IMR-90 (cell line): Measurements from ENCODE around the gene SEBOX.

Experiments
- BHLHE40 ChIP-seq: fragments of 150-350 bp; IDR thresholded peaks from 2 replicates; pipeline ENCODE4 v1.6.1; 2016; ENCODE audit warnings: mild to moderate bottlenecking, low read depth, low read length
- FOS ChIP-seq: fragments of 150-350 bp; IDR thresholded peaks from 2 replicates; pipeline ENCODE4 v1.6.1; 2016; ENCODE audit warnings: low read depth, low read length
- MAFK ChIP-seq: IDR thresholded peaks from 2 replicates; pipeline ENCODE4 v1.6.1; 2012; ENCODE audit warnings: low read depth, low read length, improper control_type of control experiment
- NFE2L2 ChIP-seq: fragments of 150-350 bp; IDR thresholded peaks from 2 replicates; pipeline ENCODE4 v1.6.1; 2016; ENCODE audit warnings: low read depth, mild to moderate bottlenecking, low read length
- POLR2A ChIP-seq: IDR thresholded peaks from 2 replicates; pipeline ENCODE4 v1.6.1; 2012; ENCODE audit warnings: mild to moderate bottlenecking, low read depth, low read length
- RAD21 ChIP-seq: IDR thresholded peaks from 2 replicates; pipeline ENCODE4 v1.6.1; 2012; ENCODE audit warnings: low read length, improper control_type of control experiment
- RFX5 ChIP-seq: IDR thresholded peaks from 2 replicates; pipeline ENCODE4 v1.8.0; 2012; ENCODE audit warnings: low read depth, mild to moderate bottlenecking, low read length, moderate library complexity
- SMC3 ChIP-seq: fragments of 150-350 bp; IDR thresholded peaks from 2 replicates; pipeline ENCODE4 v1.6.1; 2016; ENCODE audit warnings: low read depth, mild to moderate bottlenecking, antibody characterized with exemption, low read length, moderate library complexity
- TF ChIP-seq, protein P1 (sequence below): conservative IDR thresholded peaks from 2 replicates; pipeline ENCODE4 v1.5.1; 2012; ENCODE audit warnings: mild to moderate bottlenecking, low read depth, low read length, improper control_type of control experiment
- TF ChIP-seq, protein P2 (sequence below): fragments of 150-350 bp; IDR thresholded peaks from 2 replicates; pipeline ENCODE4 v1.6.1; 2016; ENCODE audit warnings: low read depth, mild to moderate bottlenecking, low read length, moderate library complexity, borderline replicate concordance

DNA sequence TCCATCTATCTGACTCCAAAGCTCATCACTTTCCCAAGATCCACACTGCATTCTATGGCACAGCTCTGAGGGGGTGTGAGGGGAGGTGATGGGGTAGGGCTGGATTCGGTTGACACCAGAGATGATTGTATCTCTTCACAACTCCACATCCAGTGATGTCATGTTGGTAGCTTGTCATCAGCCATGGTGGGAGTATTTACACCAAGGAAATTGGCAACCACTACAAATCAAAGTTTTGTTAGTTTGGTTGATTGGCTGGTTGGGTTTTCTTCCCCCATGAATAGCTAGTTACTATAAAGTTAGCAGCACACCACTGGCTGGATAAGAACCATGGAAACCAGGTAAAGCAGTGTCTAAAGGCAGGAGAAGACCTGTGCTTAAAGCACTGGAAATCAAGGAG is 26.0 kb upstream of the SEBOX start:
- TF ChIP-seq RAD21 (no peak), POLR2A (no peak), BHLHE40 (no peak), NFE2L2 (no peak), RFX5 (no peak), FOS (no peak), SMC3 (no peak), MAFK (no peak)
- TF ChIP-seq, protein P1, sequence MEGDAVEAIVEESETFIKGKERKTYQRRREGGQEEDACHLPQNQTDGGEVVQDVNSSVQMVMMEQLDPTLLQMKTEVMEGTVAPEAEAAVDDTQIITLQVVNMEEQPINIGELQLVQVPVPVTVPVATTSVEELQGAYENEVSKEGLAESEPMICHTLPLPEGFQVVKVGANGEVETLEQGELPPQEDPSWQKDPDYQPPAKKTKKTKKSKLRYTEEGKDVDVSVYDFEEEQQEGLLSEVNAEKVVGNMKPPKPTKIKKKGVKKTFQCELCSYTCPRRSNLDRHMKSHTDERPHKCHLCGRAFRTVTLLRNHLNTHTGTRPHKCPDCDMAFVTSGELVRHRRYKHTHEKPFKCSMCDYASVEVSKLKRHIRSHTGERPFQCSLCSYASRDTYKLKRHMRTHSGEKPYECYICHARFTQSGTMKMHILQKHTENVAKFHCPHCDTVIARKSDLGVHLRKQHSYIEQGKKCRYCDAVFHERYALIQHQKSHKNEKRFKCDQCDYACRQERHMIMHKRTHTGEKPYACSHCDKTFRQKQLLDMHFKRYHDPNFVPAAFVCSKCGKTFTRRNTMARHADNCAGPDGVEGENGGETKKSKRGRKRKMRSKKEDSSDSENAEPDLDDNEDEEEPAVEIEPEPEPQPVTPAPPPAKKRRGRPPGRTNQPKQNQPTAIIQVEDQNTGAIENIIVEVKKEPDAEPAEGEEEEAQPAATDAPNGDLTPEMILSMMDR: no peak
- TF ChIP-seq, protein P2, sequence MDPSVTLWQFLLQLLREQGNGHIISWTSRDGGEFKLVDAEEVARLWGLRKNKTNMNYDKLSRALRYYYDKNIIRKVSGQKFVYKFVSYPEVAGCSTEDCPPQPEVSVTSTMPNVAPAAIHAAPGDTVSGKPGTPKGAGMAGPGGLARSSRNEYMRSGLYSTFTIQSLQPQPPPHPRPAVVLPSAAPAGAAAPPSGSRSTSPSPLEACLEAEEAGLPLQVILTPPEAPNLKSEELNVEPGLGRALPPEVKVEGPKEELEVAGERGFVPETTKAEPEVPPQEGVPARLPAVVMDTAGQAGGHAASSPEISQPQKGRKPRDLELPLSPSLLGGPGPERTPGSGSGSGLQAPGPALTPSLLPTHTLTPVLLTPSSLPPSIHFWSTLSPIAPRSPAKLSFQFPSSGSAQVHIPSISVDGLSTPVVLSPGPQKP: no peak
